Measurements from ENCODE around the gene LHFPL6. TPM values are rescaled to one million over a fixed set of nuclear protein-coding genes. Genes with fewer than 3 reads are reported as not detected.

Gene LHFPL6
- total and polyA plus RNA-seq, 11 donors, result 34.4 to 74.4 (median 53.2) TPM

- no peak for DNase-seq
- peaks cover 0 to 18% (median 0%) of the 10 kb centered on the region in 12 donors for H3K9me3 ChIP-seq
- no peak overlapping the region for H3K4me3 ChIP-seq
- H3K36me3 ChIP-seq, result no peaks in the 10 kb centered on the region
- peaks cover 0 to 27% (median 9%) of the 10 kb centered on the region in 12 donors for H3K4me1 ChIP-seq
- intact Hi-C loops (cut with DNase I), result loop anchor here in 1 of 10 donors (5.0 kb wide), 1 partner anchor 57 kb away; no protein-coding TSS in a partner anchor
- TF ChIP-seq CTCF (IDR thresholded peaks at IDR 0.05), result no peak
- no peak for TF ChIP-seq POLR2A (IDR thresholded peaks at IDR 0.05)
- no peak for ATAC-seq
- H3K27me3 ChIP-seq, result no peaks in the 10 kb centered on the region
- H3K27ac ChIP-seq, result no peak overlapping the region
- WGBS, 4 donors, result 74 to 82% (median 79%) methylated on average over 5 of the region's 5 CpGs
These were observed 273.8 kb downstream of the LHFPL6 start for GRCh38 chr13:39329182-39329639.

- peak; percentile 15 to 69 (median 57) for ATAC-seq
- intact Hi-C loops (cut with DNase I), result loop anchor here in 1 of 10 donors (5.0 kb wide), 1 partner anchor 55 kb away; no protein-coding TSS in a partner anchor
- H3K9me3 ChIP-seq, result peaks cover 0 to 5% (median 0%) of the 10 kb centered on the region in 12 donors
- H3K4me3 ChIP-seq, result no peak overlapping the region
- no peaks in the 10 kb centered on the region for H3K36me3 ChIP-seq
- peaks cover 0 to 40% (median 16%) of the 10 kb centered on the region in 12 donors for H3K4me1 ChIP-seq
- no peak for DNase-seq
- no peaks in the 10 kb centered on the region for H3K27me3 ChIP-seq
- WGBS, 4 donors, result 55 to 70% (median 64%) methylated on average over 1 of the region's 1 CpG
- no peak for TF ChIP-seq CTCF (IDR thresholded peaks at IDR 0.05)
- no peak for TF ChIP-seq POLR2A (IDR thresholded peaks at IDR 0.05)
- H3K27ac ChIP-seq, result peak overlapping the region in 7 of 12 donors; percentile 4 to 38 (median 23)
These were observed 275.9 kb downstream of the LHFPL6 start for GRCh38 chr13:39327172-39327479.

- Histone ChIP-seq H3K9me3 (peaks cover 0 to 5% (median 0%) of the 10 kb centered on the region in 12 donors), H3K36me3 (no peaks in the 10 kb centered on the region), H3K4me3 (no peak overlapping the region), H3K27ac (peak overlapping the region in 7 of 12 donors; percentile 6 to 48 (median 35)), H3K27me3 (no peaks in the 10 kb centered on the region), H3K4me1 (peaks cover 0 to 44% (median 17%) of the 10 kb centered on the region in 12 donors)
- ATAC-seq (no peak), DNase-seq (peak in 1 of 5 donors; percentile 27)
- intact Hi-C loops (cut with DNase I), result loop anchor here in 1 of 10 donors (5.0 kb wide), 1 partner anchor 54 kb away; no protein-coding TSS in a partner anchor
- TF ChIP-seq POLR2A (IDR thresholded peaks at IDR 0.05) (no peak), CTCF (IDR thresholded peaks at IDR 0.05) (no peak)
- 61 to 76% (median 65%) methylated on average over 4 of the region's 4 CpGs for WGBS, 4 donors
These were observed 276.4 kb downstream of the LHFPL6 start for GRCh38 chr13:39326469-39327171.

GRCh38 chr13:39324806-39325311, 278.1 kb downstream of the LHFPL6 start:
- ATAC-seq (peak in 1 of 4 donors; percentile 11), DNase-seq (no peak)
- intact Hi-C loops (cut with DNase I), result loop anchor here in 1 of 10 donors (5.0 kb wide), 1 partner anchor 53 kb away; no protein-coding TSS in a partner anchor
- Histone ChIP-seq H3K4me3 (no peak overlapping the region), H3K27me3 (no peaks in the 10 kb centered on the region), H3K27ac (no peak overlapping the region), H3K36me3 (no peaks in the 10 kb centered on the region), H3K9me3 (no peaks in the 10 kb centered on the region), H3K4me1 (peaks cover 0 to 56% (median 23%) of the 10 kb centered on the region in 12 donors)
- 90 to 98% (median 96%) methylated on average over 3 to 4 of the region's 4 CpGs for WGBS, 4 donors
- TF ChIP-seq POLR2A (IDR thresholded peaks at IDR 0.05) (no peak), CTCF (IDR thresholded peaks at IDR 0.05) (no peak)
